Ovary (tissue), 9 donors: ENCODE results near the gene FAM240B. TPM values are rescaled to one million over a fixed set of nuclear protein-coding genes. Genes with fewer than 3 reads are reported as not detected.

Experiments
- DNase-seq, 5 donors: peaks; one replicate each; pipeline ENCODE4 v3.0.0-alpha.2; 2019 to 2020
- H3K27ac ChIP-seq, 2 donors: fragments of 200-600 bp; one replicate each; pipeline versions ENCODE4 v1.5.1 to v1.8.0; 2019 to 2022
- H3K27me3 ChIP-seq: fragments of 200-600 bp; one replicate; pipeline ENCODE4 v1.8.0; 2022
- H3K36me3 ChIP-seq: fragments of 200-600 bp; sonication (generic); one replicate; pipeline ENCODE4 v1.5.1; 2019
- H3K4me1 ChIP-seq: one replicate; pipeline ENCODE4 v1.8.1; 2013; ENCODE audit warnings: mild to moderate bottlenecking, moderate library complexity; ENCODE audit not compliant: insufficient read depth
- H3K4me3 ChIP-seq: fragments of 200-600 bp; sonication (generic); one replicate; pipeline ENCODE4 v1.5.1; 2017
- H3K9me3 ChIP-seq, 2 donors: fragments of 200-600 bp in 1 of 2; sonication (generic) in 1 of 2; one replicate each; pipeline versions ENCODE4 v1.5.1 to v1.8.1; 2013 to 2019; ENCODE audit warnings: mild to moderate bottlenecking in 1 of 2, moderate library complexity in 1 of 2
- EP300 ChIP-seq: sonication (generic); formaldehyde crosslinking; IDR thresholded peaks from one replicate; pipeline ENCODE4 v1.6.1; 2017; ENCODE audit warnings: antibody characterized with exemption
- POLR2A ChIP-seq: fragments of 450-650 bp; IDR thresholded peaks from one replicate; pipeline ENCODE4 v1.6.1; 2017; ENCODE audit warnings: antibody characterized with exemption, mild to moderate bottlenecking, moderate library complexity
- WGBS, 3 donors: extraction: QIAGEN DNeasy Blood & Tissue Kit in 1 of 3; methylation state at CpG; one replicate each; pipeline versions ENCODE4 v1.1.5 to v1.1.7; 2013 to 2017; 5-methylcytosine and 5-hydroxymethylcytosine counted together
- intact Hi-C, 4 donors: fragments of 100-400 bp; cut with DNase I; formaldehyde crosslinking; loops; one replicate each; pipeline versions ENCODE4 v1.11.0 to v1.15.1; 2022 to 2023
- polyA plus RNA-seq, 2 donors: library from polyadenylated mRNA; stranded (reverse); fragments of 200-250 nt in 1 of 2; fragments of 350-450 nt in 1 of 2; fragmentation: Illumina TruSeq in 1 of 2; extraction: RNeasy Lipid Tissue Mini Kit (QIAGEN cat#74804) in 1 of 2; gene quantifications; one replicate each; pipeline ENCODE4 v1.2.3, GENCODE V29; 2013 to 2014
- total RNA-seq, 7 donors: library from RNA; depleted of rRNA in 2 of 7; stranded (reverse); fragments of >200 nt in 2 of 7; fragmentation: NEBNext Ultra II Directional in 3 of 7; extraction: Animal tissue kit (Norgen Biotek cat#: 25700) in 3 of 7; gene quantifications; one replicate each; pipeline versions ENCODE4 v1.1.0 to v1.2.4, GENCODE V29; 2016 to 2023
- TF ChIP-seq, protein P1 (sequence below), 3 donors: fragments of 450-650 bp in 2 of 3; fragments of 200-600 bp in 1 of 3; IDR thresholded peaks; one replicate each; pipeline versions ENCODE4 v1.5.1 to v1.8.0; 2016 to 2022; ENCODE audit warnings: antibody characterized with exemption in 3 of 3, mild to moderate bottlenecking in 1 of 3
- donor health status: DM: no; HTN: no; CAD: no; lungs with moderate emphysema.
- donor health status: DM: no; HTN: no; CAD: no.
- donor health status: Bipolar disorder and iron deficiency.
- donor health status: DM: yes; HTN: yes; CAD: no.
- donor health status: DM: no; HTN: no; CAD: no.
- donor health status: DM: yes; HTN: yes; CAD: no.

FAM240B gene
- total and polyA plus RNA-seq, 9 donors: not detected

DNA sequence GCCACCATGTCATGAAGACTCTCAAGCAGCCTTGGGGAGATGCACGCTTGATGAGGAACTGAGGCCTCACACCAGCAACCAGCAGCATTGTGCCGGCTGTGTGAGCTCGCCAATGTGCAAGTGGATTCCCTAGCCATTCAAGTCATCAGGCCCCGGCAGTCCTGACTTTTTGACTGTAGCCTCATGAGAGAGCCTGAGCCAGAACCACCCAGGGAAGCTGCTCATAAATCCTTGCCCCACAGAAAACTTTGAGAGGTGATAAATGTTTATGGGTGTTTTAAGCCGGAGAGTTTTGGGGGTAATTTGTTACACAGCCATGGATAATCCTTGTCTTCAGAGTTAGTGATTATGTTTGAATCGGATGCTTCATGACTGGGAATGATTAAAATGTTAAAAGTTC is 44.7 kb downstream of the FAM240B start:
- Histone ChIP-seq H3K27me3 (no peaks in the 10 kb centered on the region), H3K4me1 (peaks cover 7% of the 10 kb centered on the region), H3K36me3 (no peaks in the 10 kb centered on the region), H3K9me3 (no peaks in the 10 kb centered on the region), H3K27ac (no peak overlapping the region), H3K4me3 (no peak overlapping the region)
- TF ChIP-seq, protein P1, sequence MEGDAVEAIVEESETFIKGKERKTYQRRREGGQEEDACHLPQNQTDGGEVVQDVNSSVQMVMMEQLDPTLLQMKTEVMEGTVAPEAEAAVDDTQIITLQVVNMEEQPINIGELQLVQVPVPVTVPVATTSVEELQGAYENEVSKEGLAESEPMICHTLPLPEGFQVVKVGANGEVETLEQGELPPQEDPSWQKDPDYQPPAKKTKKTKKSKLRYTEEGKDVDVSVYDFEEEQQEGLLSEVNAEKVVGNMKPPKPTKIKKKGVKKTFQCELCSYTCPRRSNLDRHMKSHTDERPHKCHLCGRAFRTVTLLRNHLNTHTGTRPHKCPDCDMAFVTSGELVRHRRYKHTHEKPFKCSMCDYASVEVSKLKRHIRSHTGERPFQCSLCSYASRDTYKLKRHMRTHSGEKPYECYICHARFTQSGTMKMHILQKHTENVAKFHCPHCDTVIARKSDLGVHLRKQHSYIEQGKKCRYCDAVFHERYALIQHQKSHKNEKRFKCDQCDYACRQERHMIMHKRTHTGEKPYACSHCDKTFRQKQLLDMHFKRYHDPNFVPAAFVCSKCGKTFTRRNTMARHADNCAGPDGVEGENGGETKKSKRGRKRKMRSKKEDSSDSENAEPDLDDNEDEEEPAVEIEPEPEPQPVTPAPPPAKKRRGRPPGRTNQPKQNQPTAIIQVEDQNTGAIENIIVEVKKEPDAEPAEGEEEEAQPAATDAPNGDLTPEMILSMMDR (IDR thresholded peaks at IDR 0.05): no peak
- TF ChIP-seq POLR2A: no peak
- no peak for TF ChIP-seq EP300
- intact Hi-C loops: no loop called here
- no peak for DNase-seq
- WGBS, 3 donors: 90 to 93% (median 91%) methylated on average over 6 of the region's 6 CpGs

DNA sequence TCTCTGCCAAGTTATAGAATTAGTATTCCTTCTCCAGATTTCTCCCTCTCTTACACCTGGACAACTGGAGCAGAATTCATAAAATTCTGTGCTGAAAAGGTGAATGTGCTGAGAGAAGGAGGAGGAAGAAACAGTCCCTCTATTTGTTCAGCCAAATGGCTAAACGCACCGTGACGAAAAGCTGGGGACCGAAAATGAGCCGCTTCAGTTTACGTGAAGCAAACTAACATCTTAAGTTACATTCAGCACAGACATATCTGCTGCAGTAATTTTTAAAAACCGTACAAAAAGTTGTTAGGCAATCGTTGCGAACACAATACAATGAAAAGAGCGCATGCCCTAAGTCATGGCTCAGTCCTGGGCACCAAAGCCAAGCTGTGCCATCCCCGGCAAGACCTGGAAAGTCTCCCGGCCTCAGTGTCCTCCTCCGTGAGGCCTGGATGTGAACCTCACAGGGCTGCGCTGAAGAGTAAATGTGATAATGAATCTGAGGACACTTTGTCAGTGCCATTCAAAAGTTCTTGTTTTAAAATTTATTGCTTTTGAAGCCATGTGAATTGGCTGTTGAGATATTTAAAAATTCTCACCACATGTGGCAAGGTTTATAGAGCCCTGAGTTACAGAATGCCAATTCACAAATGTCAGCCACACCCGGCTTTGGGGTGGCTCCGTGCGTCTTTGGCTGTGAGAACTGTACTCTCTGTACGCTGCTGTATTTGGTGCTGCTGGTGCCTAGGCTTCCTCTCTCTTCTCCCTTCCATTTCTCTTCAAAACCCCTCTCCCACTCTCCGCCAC is 46.3 kb downstream of the FAM240B start:
- H3K27ac ChIP-seq: no peak overlapping the region
- TF ChIP-seq EP300 (no peak), POLR2A (no peak)
- TF ChIP-seq, protein P1 (IDR thresholded peaks at IDR 0.05): no peak
- H3K36me3 ChIP-seq: no peaks in the 10 kb centered on the region
- H3K9me3 ChIP-seq: no peaks in the 10 kb centered on the region
- no peaks in the 10 kb centered on the region for H3K27me3 ChIP-seq
- no peak overlapping the region for H3K4me3 ChIP-seq
- WGBS, 3 donors: 91 to 96% (median 96%) methylated on average over 19 of the region's 19 CpGs
- no peak for DNase-seq
- peaks cover 7% of the 10 kb centered on the region for H3K4me1 ChIP-seq
- intact Hi-C loops: no loop called here

DNA sequence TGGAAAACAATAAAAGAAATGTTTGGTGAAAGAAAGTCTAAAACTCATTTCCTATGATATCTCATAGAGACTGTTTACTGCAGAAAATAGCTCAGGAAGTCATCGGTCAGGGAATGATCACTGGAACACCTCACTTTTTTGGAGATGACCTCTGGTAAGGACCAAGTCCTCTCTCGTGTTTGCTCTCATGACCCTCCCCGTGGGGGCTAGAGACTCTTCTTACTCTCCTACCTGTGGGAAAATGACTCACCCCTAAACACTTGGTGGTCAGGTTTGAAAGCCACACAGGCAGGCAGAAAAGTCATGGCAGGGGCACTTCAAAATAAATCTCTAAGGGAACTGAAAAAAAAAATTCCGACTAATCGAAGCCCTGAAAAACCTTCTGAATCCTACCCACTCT is 48.2 kb downstream of the FAM240B start:
- no peak for DNase-seq
- TF ChIP-seq POLR2A (no peak), EP300 (no peak)
- TF ChIP-seq, protein P1 (IDR thresholded peaks at IDR 0.05): no peak
- intact Hi-C loops: no loop called here

DNA sequence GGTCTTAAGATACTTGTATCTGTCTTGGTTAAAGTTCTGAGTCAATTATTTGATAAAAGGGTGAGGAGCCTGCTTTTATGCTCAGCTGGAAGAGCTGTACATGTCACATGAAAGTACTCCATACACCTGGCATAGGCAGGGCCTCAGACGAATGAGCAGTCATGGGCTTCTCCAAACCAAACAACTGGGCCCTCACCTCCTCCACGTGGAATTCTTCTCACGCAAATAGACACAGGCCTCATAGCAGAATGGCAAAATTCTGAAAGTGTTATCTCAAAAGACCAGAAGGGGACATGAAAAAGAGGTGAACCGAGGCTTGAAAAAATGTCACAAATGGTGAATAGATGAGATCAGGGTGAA is 48.6 kb downstream of the FAM240B start:
- intact Hi-C loops: no loop called here
- no peak overlapping the region for H3K27ac ChIP-seq
- TF ChIP-seq, protein P1 (IDR thresholded peaks at IDR 0.05): no peak
- TF ChIP-seq EP300: no peak
- TF ChIP-seq POLR2A: no peak
- H3K9me3 ChIP-seq: no peaks in the 10 kb centered on the region
- no peak for DNase-seq
- no peaks in the 10 kb centered on the region for H3K27me3 ChIP-seq
- WGBS, 3 donors: 74 to 88% (median 85%) methylated on average over 4 of the region's 4 CpGs
- no peaks in the 10 kb centered on the region for H3K36me3 ChIP-seq
- H3K4me3 ChIP-seq: no peak overlapping the region
- peaks cover 4% of the 10 kb centered on the region for H3K4me1 ChIP-seq

More for the DNA sequence above, 48.2 kb downstream of the FAM240B start:
- H3K36me3 ChIP-seq: no peaks in the 10 kb centered on the region
- no peaks in the 10 kb centered on the region for H3K27me3 ChIP-seq
- 80 to 88% (median 87%) methylated on average over 5 of the region's 5 CpGs for WGBS, 3 donors
- H3K9me3 ChIP-seq: no peaks in the 10 kb centered on the region
- no peak overlapping the region for H3K27ac ChIP-seq
- no peak overlapping the region for H3K4me3 ChIP-seq
- H3K4me1 ChIP-seq: peaks cover 4% of the 10 kb centered on the region
